ENCODE data around the gene BGLAP. TPM values are rescaled to one million over a fixed set of nuclear protein-coding genes. Genes with fewer than 3 reads are reported as not detected.

BGLAP gene
- total RNA-seq, 1 experiment from 2014 or later = 1.4 TPM

DNA sequence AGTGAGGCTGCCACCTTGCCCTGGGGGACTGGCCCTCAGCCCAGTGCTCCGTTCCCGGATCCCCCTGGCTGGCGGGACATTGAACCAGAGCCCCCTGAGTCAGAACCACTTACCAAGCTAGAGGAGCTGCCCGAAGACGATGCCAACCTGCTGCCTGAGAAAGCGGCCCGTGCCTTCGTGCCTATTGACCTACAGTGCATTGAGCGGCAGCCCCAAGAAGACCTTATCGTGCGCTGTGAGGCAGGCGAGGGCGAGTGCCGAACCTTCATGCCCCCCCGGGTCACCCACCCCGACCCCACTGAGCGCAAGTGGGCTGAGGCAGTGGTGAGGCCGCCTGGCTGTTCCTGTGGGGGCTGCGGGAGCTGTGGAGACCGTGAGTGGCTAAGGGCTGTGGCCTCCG is 43.5 kb downstream of the BGLAP start (continued):
- TF ChIP-seq, protein P1, sequence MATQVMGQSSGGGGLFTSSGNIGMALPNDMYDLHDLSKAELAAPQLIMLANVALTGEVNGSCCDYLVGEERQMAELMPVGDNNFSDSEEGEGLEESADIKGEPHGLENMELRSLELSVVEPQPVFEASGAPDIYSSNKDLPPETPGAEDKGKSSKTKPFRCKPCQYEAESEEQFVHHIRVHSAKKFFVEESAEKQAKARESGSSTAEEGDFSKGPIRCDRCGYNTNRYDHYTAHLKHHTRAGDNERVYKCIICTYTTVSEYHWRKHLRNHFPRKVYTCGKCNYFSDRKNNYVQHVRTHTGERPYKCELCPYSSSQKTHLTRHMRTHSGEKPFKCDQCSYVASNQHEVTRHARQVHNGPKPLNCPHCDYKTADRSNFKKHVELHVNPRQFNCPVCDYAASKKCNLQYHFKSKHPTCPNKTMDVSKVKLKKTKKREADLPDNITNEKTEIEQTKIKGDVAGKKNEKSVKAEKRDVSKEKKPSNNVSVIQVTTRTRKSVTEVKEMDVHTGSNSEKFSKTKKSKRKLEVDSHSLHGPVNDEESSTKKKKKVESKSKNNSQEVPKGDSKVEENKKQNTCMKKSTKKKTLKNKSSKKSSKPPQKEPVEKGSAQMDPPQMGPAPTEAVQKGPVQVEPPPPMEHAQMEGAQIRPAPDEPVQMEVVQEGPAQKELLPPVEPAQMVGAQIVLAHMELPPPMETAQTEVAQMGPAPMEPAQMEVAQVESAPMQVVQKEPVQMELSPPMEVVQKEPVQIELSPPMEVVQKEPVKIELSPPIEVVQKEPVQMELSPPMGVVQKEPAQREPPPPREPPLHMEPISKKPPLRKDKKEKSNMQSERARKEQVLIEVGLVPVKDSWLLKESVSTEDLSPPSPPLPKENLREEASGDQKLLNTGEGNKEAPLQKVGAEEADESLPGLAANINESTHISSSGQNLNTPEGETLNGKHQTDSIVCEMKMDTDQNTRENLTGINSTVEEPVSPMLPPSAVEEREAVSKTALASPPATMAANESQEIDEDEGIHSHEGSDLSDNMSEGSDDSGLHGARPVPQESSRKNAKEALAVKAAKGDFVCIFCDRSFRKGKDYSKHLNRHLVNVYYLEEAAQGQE (IDR thresholded peaks at IDR 0.05; ENCODE audit: low read depth) = no peak
- TF ChIP-seq SIN3A (IDR thresholded peaks at IDR 0.05; ENCODE audit: low read depth) = no peak
- no peak for TF ChIP-seq FOSL1 (IDR thresholded peaks at IDR 0.05; ENCODE audit: low read depth)
- no peak for TF ChIP-seq EZH2 (IDR thresholded peaks at IDR 0.05)
- TF ChIP-seq POLR2A (IDR thresholded peaks at IDR 0.05; ENCODE audit: borderline replicate concordance, extremely low read depth, insufficient read depth, insufficient read length) = no peak
- no peak for TF ChIP-seq SRF (IDR thresholded peaks at IDR 0.05; ENCODE audit: low read depth)

DNA sequence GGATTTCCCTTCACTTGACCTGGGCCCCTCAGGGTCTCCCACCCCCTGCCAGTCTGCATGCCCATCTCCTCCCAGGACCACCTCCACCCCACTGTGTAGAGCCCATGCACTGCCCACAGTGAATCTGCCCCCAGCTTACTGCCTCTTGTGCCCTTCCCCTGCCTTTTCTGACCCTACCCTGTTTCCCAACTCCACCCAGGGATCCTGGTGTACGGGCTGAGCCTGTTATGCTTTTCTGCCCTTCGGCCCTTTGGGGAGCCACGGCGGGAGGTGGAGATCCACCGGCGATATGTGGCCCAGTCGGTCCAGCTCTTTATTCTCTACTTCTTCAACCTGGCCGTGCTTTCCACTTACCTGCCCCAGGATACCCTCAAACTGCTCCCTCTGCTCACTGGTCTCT is 44.1 kb downstream of the BGLAP start:
- H3K4me1 ChIP-seq (ENCODE audit: control insufficient read depth in 1 of 2, insufficient read depth in 2 of 2, low read length in 2 of 2) = peaks cover 18 to 22% of the 10 kb centered on the region in 2 experiments
- no peaks in the 10 kb centered on the region for H3K9me3 ChIP-seq (ENCODE audit: control insufficient read depth in 1 of 2, insufficient read depth in 1 of 2, low read depth in 1 of 2, low read length in 2 of 2)
- no peaks in the 10 kb centered on the region for H3K27me3 ChIP-seq (ENCODE audit: insufficient read depth, low read length)
- BruUV-seq (replicated peaks) = no TSS peak
- H3K4me3 ChIP-seq (replicated peaks in 1 of 2; ENCODE audit: low read depth in 1 of 2, low read length in 2 of 2) = no peak overlapping the region
- ChIA-PET CTCF (no interaction called here), RAD21 (ENCODE audit: low non-redundant PET in 1 of 2, low total read pairs in 2 of 2, uncharacterized antibody in 2 of 2, unreplicated experiment in 2 of 2) (no interaction called here), POLR2A (no interaction called here)
- peaks cover 24% of the 10 kb centered on the region for H3K79me2 ChIP-seq (ENCODE audit: insufficient read depth, low read length)
- no peaks in the 10 kb centered on the region for H3K9me2 ChIP-seq (ENCODE audit: insufficient read depth)
- ATAC-seq = no peak
- no peak overlapping the region for H3K27ac ChIP-seq (ENCODE audit: low read depth, low read length)
- no peak overlapping the region for H2AFZ ChIP-seq (ENCODE audit: low read depth, low read length, poor library complexity, severe bottlenecking)
- peaks cover 4% of the 10 kb centered on the region; the same call in 1 of the 2 replicates for H4K20me1 ChIP-seq (ENCODE audit: insufficient read depth)
- intact Hi-C loops (cut with micrococcal nuclease) = no loop called here
- no peak overlapping the region for H3K9ac ChIP-seq (ENCODE audit: low read length)
- no peaks in the 10 kb centered on the region for H3K36me3 ChIP-seq (ENCODE audit: control insufficient read depth in 1 of 2, insufficient read depth in 2 of 2, low read length in 2 of 2)
- DNase-seq (ENCODE audit: low read depth, low spot score) = no peak
- H3K4me2 ChIP-seq (ENCODE audit: low read length) = no peak overlapping the region
- TF ChIP-seq POLR2A (IDR thresholded peaks at IDR 0.05; ENCODE audit: borderline replicate concordance, extremely low read depth, insufficient read depth, insufficient read length) (no peak), JUND (IDR thresholded peaks at IDR 0.05) (no peak), YY1 (IDR thresholded peaks at IDR 0.05; ENCODE audit: extremely low read depth, insufficient replicate concordance, low read depth, low read length) (no peak), ATF3 (IDR thresholded peaks at IDR 0.05) (no peak), CBX3 (IDR thresholded peaks at IDR 0.05; ENCODE audit: low read depth) (no peak), SP1 (IDR thresholded peaks at IDR 0.05; ENCODE audit: low read depth) (no peak), RAD21 (IDR thresholded peaks at IDR 0.05; ENCODE audit: low read depth) (no peak), EZH2phosphoT487 (IDR thresholded peaks at IDR 0.05; ENCODE audit: borderline replicate concordance) (no peak), POLR2AphosphoS5 (IDR thresholded peaks at IDR 0.05; ENCODE audit: low read depth, low read length) (no peak), TCF7L2 (IDR thresholded peaks at IDR 0.05; ENCODE audit: borderline replicate concordance, extremely low read depth, insufficient read depth, insufficient read length) (no peak), CEBPB (IDR thresholded peaks at IDR 0.05; ENCODE audit: low read depth) (no peak), CTCF (IDR thresholded peaks at IDR 0.05 in 2 of 3, conservative IDR thresholded peaks at IDR 0.05 in 1 of 3; ENCODE audit: borderline replicate concordance in 1 of 3, insufficient read depth in 1 of 3, low read depth in 2 of 3, low read length in 2 of 3) (no peak), ZFX (IDR thresholded peaks at IDR 0.05) (no peak), FOSL1 (IDR thresholded peaks at IDR 0.05; ENCODE audit: low read depth) (no peak)
- TF ChIP-seq, protein P1 (IDR thresholded peaks at IDR 0.05; ENCODE audit: low read depth) = no peak
